Dermis blood vessel endothelial cell (primary cell): ENCODE data around the gene CTNNBIP1. TPM values are rescaled to one million over a fixed set of nuclear protein-coding genes. Genes with fewer than 3 reads are reported as not detected.
A peak's percentile ranks its signal among the peaks of the same experiment; 100 is the strongest.

Experiments used
- DNase-seq: peaks from one replicate; pipeline ENCODE4 v3.0.0; 2010
- total RNA-seq: library from RNA; depleted of rRNA; stranded (reverse); fragments of >200 nt; gene quantifications from 2 replicates; pipeline ENCODE4 v1.2.3, GENCODE V29; 2014

Gene CTNNBIP1
- total RNA-seq, 1 donor from 2014 or later = 90.9 TPM

- DNase-seq = peak; percentile 86
Observed at GRCh38 chr1:9874959-9875635, 35.0 kb downstream of the CTNNBIP1 start.

DNA sequence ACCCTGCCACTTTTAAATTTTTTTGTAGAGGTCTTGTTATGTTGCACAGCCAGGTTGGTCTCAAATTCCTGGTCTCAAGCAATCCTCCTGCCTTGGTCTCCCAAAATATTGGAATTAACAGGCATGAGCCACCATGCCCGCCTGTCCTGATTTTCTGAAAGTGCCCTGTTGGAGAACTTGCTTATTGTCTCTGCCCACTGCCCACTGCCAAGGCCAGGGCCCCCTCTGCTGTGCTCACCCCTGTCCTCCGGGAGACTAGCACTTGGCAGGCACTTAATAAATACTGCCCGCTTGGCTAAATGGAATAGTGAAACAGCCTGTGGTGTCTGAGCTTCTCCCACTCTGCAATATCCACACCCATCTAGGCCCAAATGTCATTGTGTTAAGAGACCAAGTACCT is 35.7 kb downstream of the CTNNBIP1 start:
- no peak for DNase-seq

DNA sequence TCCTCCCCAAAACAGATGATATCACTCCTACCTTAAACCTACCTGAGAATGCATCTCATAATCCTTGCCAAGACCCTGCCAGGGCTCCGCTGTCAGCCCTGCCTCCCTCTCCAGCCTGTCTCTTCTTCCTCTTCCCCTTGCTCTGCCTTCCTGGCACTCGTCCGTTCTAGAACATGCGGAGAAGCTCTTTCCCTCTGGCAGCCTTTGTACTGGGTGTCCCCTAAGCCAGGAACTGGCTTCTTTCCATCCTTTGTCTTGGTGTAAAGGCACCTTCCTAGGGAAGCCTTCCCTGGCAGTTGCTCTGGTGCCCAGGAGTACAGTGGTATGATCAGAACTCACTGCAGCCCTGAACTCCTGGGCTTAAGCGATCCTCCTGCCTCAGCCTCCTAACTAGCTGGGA is 36.1 kb downstream of the CTNNBIP1 start:
- no peak for DNase-seq

DNA sequence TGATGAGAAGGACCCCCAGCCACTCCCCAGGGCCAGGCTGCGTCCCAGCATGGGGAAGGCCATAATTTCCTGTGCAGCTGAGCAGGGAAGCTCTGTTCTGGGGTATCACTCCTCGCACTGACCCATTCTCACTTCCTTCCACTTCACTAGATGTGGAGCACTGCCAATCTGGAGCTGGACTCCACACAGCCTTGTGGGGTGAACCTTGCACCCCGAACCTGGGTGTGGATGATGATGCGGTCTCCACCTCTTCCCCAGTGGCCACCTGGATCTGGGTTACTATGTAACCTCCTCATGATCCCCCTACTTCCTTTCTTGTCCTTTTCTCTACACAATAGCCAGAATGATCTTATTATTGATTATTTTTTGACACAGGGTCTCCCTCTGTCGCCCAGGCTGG is 36.7 kb downstream of the CTNNBIP1 start:
- no peak for DNase-seq

- no peak for DNase-seq
Observed at GRCh38 chr1:9872430-9873165, 37.5 kb downstream of the CTNNBIP1 start.

DNA sequence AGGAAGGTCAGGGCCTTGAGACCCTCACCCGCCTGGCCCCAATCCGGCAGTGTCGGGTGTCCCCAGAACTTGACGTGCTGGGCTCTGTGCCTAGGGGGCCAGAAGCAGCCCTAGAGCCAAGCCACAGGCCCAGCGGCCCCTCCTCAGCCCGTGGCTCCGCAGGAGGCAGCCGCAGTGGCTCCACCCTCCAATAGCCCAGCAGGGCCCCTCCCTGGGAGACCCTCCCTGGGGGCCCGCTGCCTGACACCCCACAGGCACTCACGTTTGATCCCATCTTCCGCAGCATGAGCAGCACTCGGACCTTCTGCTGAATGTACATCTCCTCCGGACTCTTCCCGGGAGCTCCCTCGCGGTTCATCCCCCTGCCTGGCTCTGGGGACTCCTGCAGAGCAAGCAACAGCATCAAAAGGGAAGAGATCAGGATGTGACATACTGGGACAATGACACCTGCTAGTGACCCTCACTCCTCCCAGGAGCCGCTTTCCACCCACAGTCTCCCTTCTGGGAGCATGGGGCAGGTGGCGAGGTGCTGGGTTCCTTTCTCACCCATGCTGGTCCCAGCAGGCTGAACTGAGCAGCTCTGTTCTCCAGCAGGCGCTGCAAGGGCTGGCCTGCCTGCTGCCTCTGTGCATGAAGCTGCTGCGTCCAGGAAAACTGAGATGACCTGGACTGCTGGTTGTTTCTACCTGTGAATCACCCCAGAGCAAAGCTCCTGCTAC is 38.2 kb downstream of the CTNNBIP1 start:
- no peak for DNase-seq

DNA sequence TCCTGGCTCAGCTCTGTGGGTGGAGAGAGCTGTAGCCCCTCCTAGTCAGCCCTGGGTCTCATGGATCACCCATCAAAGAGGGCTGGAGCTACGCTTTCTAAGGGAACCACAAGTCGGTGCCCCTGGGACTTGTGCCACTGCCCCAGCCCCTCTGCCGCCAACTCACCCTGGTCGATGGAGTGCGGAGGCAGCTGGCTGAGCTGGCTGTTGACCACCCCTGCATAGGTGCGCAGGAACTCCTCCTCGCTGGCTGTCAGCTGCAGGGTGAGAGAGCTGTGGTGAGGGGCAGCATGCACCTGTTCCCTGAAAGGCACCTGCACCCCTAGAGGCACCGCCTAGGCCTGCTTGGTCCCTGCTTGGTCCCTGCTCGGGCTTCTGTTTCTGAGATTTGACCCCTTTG is 39.0 kb downstream of the CTNNBIP1 start:
- no peak for DNase-seq

DNA sequence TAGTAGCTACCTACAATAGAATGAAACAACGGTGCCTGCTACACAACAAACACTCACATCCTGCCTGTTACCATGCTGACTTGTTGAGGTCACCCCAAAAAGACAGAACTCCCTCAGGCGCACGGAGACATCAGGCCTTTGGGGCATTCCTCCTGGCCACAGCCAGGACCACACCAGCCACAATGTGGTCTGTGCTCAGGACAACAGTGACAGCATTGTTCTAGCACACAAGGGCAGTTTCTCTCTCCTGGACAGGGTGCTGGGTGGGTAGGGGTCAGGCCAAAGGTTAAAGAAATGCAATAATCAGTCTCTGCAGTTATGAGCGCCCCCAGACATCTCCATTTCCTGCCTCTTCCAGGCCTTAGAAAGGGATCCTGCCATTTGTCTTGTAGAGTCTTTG is 39.5 kb downstream of the CTNNBIP1 start:
- DNase-seq = no peak

GRCh38 chr1:9869831-9870251 is 40.2 kb downstream of the CTNNBIP1 start:
- no peak for DNase-seq

- DNase-seq = no peak
Observed at GRCh38 chr1:9868244-9868590, 41.9 kb downstream of the CTNNBIP1 start.

DNA sequence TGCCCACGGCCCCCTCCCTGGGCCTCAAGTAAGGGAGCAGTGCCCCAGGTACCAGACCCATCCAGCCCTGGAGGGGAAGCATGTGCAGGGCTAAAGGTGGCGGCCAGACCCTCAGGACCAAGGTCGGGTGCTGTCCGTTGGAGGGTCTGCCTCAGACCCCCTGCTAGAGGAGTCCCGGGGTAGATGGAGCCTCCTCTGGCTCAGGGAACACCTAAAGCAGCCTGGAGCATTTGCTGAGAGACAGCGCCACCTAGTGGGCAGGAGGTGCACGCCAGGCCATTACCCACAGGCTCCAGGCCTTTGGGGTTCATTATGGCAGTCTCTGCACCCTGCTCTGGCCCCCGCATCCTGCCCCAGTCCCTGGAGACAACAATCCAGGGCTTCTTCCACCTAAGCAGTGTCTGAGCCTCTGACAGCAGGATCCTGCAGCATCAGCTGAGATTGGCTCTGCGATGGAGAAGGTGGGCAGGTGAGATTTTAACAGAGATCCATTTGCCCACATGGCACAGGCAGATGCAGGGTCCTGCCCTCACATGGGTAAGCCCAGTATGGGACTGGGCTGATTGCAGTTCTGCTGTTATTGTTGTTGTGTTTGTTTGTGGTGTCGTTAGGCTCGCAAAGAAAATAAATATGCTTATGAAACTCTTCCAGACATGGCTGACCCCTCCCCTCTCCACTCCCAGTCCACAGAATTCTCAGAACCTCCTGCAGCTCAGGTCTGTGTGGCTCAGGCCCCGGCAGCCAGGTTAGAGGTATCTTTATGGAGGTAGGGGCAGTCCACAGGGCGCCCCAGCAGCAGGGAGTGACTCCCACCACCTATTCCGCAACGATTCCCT is 42.4 kb downstream of the CTNNBIP1 start:
- peak; percentile 85 for DNase-seq

DNA sequence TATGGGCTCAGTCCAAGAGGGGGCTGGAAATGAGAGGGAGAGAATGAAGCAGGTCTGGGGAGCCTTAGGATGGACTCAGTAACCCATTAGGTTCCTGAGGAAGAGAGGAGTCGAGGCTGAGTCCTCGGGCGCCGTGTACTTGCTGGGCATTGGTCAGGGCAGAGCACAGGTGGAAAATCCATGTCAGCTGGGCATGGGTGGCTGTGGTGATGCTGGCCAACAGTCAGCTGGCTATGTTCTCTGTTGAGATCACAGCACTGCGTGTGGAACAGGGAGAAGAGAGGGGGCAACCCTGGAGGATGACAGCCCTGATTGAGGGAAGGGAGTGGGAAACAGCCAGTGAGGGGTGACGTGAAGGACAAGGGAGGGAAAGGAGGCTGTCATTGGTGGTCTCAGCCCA is 43.2 kb downstream of the CTNNBIP1 start:
- no peak for DNase-seq

DNA sequence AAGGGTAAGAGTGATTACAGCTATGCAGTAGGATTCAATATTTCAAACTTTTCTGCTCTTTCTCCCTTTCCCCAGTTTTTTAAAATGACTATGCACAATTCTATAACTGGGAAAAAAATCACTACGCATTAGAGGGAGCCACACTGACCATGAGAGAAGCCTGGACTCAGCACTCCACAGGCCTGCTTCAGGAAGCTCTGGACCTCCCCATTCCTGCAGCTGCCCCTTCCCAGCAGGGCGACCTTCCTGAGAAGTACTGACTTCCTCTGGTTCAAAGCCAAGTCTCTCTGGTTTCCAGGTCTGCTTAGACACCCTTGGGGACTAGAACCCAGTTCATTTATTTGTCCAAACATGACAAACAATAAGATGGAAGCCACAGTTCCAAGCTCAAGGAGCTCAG is 44.3 kb downstream of the CTNNBIP1 start:
- DNase-seq = peak; percentile 69

- DNase-seq = no peak
Observed at GRCh38 chr1:9863371-9863770, 46.7 kb downstream of the CTNNBIP1 start.

GRCh38 chr1:9861360-9861759 is 48.7 kb downstream of the CTNNBIP1 start:
- DNase-seq = no peak

DNA sequence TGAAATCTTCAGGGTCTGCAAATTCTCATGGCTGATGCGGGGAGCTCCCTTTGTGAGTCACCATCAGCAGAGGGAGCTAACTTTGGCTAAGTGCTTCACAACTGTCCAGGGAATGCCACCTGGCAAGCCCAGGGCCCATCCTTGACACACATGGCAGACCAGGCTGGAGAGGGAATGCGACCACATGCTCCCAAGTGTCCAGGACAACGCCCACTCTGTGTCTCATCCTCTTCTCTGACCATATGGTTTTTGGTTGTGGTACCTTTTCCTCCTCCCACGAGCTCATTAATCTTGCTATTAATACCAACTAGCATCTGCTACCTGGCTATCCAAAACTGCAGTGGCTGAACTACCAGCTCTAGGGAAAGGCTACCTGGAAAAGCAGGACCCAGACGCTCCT is 49.2 kb downstream of the CTNNBIP1 start:
- DNase-seq = no peak

DNA sequence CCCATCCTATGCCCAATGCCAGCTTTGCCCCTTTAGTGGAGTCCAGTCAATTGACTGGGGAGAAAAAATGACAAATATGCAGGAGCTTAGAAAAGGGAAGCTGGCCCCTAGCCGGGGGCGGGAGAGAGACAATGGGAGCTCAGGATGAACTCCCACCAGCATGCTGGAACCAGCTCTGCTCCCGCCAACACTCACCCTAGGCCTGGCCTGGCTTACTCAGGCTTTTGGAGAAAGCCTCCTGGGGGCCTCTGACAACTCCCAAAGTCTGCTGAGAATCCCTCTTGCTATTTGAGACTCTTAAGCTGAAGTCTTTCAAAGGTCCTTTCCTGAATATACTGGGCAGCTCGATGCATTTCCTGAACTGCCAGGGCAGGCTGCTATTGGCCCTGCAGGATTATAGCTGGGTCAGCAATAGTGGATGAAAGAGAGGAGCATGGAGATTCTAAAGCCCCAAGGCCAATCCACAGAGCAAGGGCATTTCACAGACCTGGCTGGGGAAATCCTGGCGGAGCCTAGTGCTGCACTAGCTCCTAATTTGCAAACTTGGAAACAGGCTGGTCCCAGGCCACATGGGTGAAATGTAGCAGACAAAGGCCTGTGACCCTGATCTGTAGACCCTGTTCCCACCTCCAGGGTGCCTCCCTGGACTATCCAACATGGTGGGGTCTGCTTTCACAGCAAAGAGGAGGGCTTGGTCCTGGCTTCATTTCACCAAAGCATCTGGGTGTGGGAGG is 50.6 kb downstream of the CTNNBIP1 start:
- DNase-seq = peak; percentile 60

GRCh38 chr1:9858293-9859035 is 51.6 kb downstream of the CTNNBIP1 start:
- no peak for DNase-seq

- no peak for DNase-seq
Observed at GRCh38 chr1:9855186-9855585, 54.9 kb downstream of the CTNNBIP1 start.

GRCh38 chr1:9853249-9853595 is 56.8 kb downstream of the CTNNBIP1 start:
- DNase-seq = no peak

- no peak for DNase-seq
Observed at GRCh38 chr1:9852410-9853248, 57.4 kb downstream of the CTNNBIP1 start.
